Measurements from ENCODE around the gene MUC2.
A peak's percentile ranks its signal among the peaks of the same experiment; 100 is the strongest.

MUC2 gene

DNA sequence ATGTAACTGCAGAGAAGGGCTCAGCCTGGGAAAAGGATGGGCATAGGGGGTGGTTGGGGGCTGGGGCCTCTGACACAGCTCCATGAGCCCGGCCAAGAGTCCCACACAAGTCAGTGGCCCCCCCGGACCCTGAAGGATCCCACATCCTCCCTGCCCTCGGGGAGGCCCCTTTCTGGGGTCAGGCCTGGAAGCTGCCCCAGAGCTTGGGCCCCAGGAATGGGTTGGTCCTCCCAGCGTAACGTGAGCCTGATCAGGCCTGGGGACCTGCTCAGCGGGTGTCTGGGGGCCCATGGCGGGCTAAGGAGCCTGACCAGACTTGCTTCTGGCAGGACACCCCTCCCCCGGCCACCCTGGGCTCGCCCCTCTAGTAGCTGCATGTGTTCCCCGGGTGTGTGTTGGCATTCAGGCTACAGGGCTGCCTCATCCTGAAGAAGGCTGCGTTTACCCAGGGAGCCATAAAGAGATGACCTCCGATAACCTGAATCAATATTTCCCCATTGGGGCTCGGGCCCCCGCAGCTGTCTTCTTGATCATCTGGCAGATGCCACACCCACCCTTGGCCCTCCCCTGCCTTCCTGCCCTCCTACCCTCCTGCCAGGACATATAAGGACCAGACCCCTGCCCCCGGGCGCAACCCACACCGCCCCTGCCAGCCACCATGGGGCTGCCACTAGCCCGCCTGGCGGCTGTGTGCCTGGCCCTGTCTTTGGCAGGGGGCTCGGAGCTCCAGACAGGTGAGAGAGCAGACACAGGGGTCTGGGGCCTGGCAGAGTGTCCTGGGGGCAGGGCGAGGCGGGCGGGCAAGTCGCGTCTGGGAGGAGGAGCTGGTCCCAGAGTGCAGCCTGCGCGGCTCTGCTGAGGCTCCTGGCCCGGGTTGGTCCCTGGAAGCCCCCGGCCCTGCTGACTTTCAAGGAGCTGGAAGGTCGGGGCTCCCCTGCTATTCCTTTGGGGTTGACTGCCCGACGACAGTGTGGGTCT lies at the start of gene MUC2:
Gene MUC2 (plus strand): TSS at position 631 of the 978 bp plus-strand sequence.
- no peak for DNase-seq

GRCh38 chr11:1025410-1026162 lies 49.1 kb upstream of the MUC2 start:
- no peak for DNase-seq

GRCh38 chr11:1026163-1026450 lies 48.6 kb upstream of the MUC2 start:
- no peak for DNase-seq

GRCh38 chr11:1026641-1027482 lies 47.8 kb upstream of the MUC2 start:
- DNase-seq: no peak

- DNase-seq: no peak
Measured at GRCh38 chr11:1027483-1028290, 47.0 kb upstream of the MUC2 start.

DNA sequence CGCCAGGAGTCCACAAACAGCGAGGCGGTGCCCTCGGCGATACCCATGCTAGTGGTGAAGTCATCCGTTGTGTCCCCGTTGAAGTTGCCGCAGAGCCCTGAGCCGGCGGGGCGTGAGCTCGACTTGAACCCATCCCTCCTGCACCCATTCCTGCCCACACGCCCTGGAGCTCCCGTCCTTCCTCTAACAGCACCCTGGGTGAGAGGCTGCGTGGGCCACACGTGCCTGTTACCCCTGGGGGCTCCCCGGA lies 46.5 kb upstream of the MUC2 start:
- no peak for DNase-seq

DNA sequence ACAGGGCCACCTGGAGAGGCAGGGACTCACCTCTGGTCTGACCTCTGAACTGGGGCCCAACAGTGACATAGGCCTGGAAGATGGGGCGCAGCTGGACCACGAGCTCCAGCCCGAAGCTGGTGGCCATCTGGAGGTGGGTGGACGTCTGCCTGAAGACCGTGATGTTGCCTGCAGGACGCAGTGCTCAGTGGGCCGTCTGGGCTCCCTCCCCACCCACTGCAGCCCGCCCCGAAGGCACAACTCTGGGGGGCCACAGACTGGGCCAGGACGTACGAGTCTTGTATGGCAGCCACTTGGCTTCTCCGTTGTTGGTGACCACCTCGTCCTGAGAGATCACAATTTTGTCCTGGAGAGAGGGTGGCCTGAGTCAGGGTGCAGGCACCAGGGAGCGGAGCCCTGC lies 46.1 kb upstream of the MUC2 start:
- DNase-seq: no peak

- no peak for DNase-seq
Measured at GRCh38 chr11:1029051-1029450, 45.6 kb upstream of the MUC2 start.

GRCh38 chr11:1029654-1030053 lies 45.0 kb upstream of the MUC2 start:
- DNase-seq: no peak

DNA sequence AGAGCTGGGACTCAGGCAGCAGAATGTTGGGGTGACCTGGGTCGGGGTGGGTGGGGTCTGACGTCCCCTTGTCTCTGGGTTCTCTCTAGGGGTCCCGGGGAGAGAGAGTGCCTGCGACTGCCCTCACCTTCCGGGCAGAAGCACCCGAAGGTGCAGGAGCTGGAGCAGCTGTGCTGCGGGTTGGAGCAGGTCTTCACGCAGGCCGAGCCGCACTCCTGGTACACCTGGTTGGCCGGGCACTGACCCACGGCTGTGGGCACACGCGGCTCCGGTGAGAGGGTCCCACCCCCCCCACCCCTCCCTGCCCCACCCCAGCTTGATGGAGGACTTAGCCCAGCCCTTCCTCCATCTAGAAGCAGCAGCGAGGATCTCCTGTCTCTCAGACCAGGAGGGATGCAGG lies 44.6 kb upstream of the MUC2 start:
- DNase-seq: no peak

- no peak for DNase-seq
Measured at GRCh38 chr11:1030556-1030955, 44.1 kb upstream of the MUC2 start.

- DNase-seq: no peak
Measured at GRCh38 chr11:1031121-1031899, 43.4 kb upstream of the MUC2 start.

DNA sequence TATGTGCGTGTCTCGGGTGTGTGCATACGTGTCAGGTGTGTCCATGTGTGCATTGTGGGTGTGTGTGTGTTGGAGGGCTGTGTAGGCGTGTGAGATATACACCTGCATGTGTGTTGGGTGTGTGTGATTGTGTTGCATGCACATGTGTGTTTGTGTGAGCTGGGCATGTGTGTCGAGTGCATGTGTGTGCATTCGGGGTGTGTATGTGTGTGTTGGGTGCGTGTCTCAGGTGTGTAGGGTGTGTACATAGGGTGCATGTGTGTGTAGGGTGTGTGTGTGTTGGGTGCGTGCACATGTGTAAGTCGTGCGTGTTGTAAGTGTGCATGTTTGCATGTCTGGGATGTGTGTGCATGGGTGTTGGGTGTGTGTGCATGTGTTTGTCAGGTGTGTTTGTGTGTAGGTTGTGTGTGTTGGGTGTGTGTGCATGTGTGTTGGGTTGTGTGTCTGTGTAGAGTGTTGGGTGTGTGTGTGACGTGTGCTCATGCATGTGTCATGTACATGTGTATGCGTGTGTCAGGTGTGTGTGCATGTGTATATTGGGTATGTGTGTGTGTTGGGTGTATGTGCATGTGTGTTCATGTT lies 42.3 kb upstream of the MUC2 start:
- no peak for DNase-seq

DNA sequence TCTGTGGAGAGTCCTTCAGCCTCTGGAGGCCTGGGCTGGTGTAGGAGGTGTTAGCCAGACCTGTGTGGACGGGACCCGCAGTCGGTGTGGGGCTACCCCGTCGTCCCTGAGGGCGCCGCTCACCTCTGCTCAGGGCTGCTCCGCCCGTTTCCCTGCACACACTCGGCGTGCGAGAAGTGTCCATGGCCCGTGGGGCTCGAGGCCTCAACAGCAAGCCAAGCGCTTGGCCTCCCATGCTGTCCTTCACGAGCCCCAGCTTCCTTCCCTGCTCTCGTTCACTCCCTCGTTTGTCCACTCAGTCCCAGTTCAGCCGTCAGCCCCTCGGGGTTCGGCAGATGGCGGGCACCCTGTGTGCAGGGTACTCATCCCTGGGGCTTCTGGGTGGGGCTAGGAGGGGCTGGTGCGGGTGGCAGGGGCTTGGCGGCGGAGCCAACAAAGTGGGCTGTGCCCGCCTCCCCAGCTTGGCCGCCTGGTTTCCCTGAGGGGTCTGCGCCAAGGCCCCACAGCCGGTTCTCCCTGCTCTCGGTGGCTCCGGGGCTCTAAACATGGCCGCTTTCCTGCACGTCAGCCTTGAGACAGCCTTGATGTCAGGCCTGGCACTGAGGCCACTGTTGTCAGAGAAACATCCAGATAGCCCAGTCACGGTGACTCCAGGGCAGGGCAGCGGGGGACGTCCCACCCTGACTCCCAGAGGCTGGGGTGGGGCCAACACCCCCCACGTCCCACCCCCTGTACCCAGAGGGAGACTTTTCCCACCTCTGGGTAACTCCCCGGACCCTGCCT lies 41.5 kb upstream of the MUC2 start:
- no peak for DNase-seq

- no peak for DNase-seq
Measured at GRCh38 chr11:1034001-1034400, 40.7 kb upstream of the MUC2 start.

GRCh38 chr11:1034456-1035295 lies 40.0 kb upstream of the MUC2 start:
- DNase-seq: no peak

- no peak for DNase-seq
Measured at GRCh38 chr11:1035577-1036283, 38.9 kb upstream of the MUC2 start.

DNA sequence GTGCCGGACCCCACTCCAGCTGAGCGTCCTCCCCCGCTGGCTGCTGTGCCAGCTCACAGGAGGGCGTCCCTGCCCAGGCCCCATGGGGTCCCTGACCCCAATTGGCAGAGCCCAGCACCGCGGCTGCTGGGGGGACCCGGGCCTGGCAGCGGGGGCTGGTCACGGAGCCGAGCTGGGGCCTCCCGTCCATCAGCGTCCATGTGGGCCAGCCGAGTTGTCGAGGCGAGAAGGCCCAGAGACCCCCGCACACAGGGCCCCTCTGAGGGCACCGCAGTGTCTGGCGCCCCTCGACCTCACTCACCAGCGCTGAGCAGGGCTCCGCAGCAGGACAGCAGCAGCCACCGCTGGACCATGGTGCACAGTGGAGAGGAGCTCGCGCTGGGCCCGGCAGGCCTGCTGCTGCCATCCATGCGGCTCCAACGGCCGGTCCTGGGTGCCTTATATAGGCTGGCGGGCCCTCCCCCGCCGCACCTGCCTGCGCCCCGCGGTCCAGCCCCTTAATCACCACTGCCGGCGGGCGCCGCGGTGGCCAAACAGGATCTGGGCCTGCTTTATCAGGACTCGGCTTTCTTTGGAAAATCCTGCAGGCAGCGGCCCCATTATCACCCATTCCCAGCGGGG lies 38.3 kb upstream of the MUC2 start, which contains the start of gene MUC6:
Gene MUC6 (minus strand): TSS at position 416 of the 621 bp plus-strand sequence. CDS start 63 bp downstream, at position 353.
- DNase-seq: peak; percentile 56

Measured in NCI-H526 treated with DMSO at 0.1 percent for 48 hours (cell line).